NB4 (cell line): ENCODE measurements around the gene DAAM1.

Source experiments
- DNase-seq: peaks from one replicate; pipeline ENCODE4 v3.0.0; 2010; ENCODE audit warnings: low read depth
- H3K4me3 ChIP-seq: one replicate; pipeline ENCODE4 v1.5.1; 2011; ENCODE audit warnings: mild to moderate bottlenecking, low read depth, low read length, moderate library complexity
- CTCF ChIP-seq: IDR thresholded peaks from one replicate; pipeline ENCODE4 v1.5.1; 2012; ENCODE audit warnings: low read depth, low read length
- MAX ChIP-seq: IDR thresholded peaks from 2 replicates; pipeline ENCODE4 v1.6.1; 2011; ENCODE audit warnings: low read depth, low read length
- MYC ChIP-seq: IDR thresholded peaks from 2 replicates; pipeline ENCODE4 v1.6.1; 2011; ENCODE audit warnings: low read depth, low read length
- POLR2A ChIP-seq: IDR thresholded peaks from 2 replicates; pipeline ENCODE4 v1.6.1; 2011; ENCODE audit warnings: mild to moderate bottlenecking; ENCODE audit not compliant: insufficient read length; ENCODE audit errors: extremely low read depth

Gene DAAM1

GRCh38 chr14:59305231-59305630, 116.8 kb downstream of the DAAM1 start:
- DNase-seq: no peak
- no peak for TF ChIP-seq MYC
- TF ChIP-seq MAX: no peak
- TF ChIP-seq POLR2A: no peak
- TF ChIP-seq CTCF: no peak

DNA sequence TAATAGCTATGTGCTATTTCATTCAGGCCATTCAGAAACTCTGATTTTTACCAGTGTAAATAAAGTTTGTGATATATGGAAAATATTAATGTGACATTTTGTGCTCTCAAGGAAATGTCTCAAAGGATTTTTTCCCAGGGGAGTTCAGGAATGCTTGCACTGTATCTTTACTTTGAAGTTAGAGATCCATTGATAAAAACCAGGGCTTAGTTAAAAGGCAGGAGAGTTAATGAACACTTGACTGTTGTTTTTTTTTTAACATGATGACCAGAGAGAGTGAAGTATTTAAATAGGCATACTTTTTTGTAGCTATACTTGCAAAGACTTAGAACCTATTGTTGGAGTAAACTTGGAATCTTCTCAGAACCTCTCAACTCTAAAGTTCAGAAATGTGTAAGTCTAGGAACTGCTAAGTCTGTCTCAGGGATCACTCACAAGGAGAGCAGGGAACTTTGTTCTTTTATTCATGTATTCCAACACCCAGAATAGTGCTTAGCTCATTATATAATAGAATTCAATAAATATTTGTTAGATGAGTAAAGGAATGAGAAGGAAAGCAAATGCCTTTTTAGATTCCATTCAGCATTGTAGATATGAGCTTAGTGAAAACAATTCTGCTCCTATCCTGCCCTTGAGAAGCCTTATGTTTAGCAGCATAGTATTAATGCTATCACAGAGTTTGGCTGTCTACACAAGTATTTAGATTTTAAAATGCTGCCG, 117.5 kb downstream of the DAAM1 start:
- no peak for DNase-seq
- TF ChIP-seq POLR2A: no peak
- TF ChIP-seq CTCF: no peak
- no peak for TF ChIP-seq MYC
- H3K4me3 ChIP-seq: no peak overlapping the region

More at GRCh38 chr14:59305231-59305630, 116.8 kb downstream of the DAAM1 start:
- H3K4me3 ChIP-seq: no peak overlapping the region

- peak; percentile 40 for DNase-seq
- no peak overlapping the region for H3K4me3 ChIP-seq
- TF ChIP-seq MAX (no peak), CTCF (no peak), MYC (no peak), POLR2A (no peak)
These were observed 118.3 kb downstream of the DAAM1 start for GRCh38 chr14:59306775-59307174.

GRCh38 chr14:59308086-59308485, 119.6 kb downstream of the DAAM1 start:
- H3K4me3 ChIP-seq: no peak overlapping the region
- TF ChIP-seq POLR2A: no peak
- TF ChIP-seq MYC: no peak
- no peak for DNase-seq

GRCh38 chr14:59308673-59309072, 120.2 kb downstream of the DAAM1 start:
- DNase-seq: no peak
- TF ChIP-seq CTCF (no peak), MAX (no peak), MYC (no peak), POLR2A (no peak)
- H3K4me3 ChIP-seq: no peak overlapping the region

DNA sequence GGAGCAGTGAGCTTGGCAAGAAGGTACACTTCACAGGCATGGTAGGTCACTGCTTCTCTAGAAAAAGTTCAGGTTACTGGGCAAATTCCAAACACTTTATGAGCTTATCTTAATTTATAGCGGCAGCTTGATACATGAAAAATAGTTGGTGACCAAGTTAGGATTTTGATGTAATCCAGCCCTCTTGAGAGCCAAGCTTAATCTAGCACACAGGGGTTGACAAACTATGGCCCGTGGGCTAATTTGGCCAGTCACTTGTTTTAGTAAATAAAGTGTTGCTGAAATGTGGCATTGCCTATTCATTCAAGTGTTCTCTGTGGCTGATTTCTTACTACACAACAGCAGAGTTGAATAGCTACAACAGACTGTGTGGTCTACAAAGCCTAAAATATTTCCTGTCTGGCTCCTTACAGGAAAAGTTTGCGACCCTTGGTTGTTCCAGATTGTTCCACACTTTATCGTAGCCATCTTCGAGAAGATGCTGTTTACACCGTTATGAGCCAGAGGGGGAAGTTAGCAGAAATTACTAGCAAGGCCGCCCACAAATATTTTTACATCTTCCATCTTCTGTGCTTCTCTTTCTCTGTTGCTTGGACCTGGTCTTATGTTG, 120.9 kb downstream of the DAAM1 start:
- DNase-seq: no peak
- no peak for TF ChIP-seq MAX
- TF ChIP-seq CTCF: no peak
- TF ChIP-seq MYC: no peak
- no peak for TF ChIP-seq POLR2A
- no peak overlapping the region for H3K4me3 ChIP-seq
